Adrenal gland (tissue), 12 donors: Measurements from ENCODE around the gene EFCC1. TPM values are rescaled to one million over a fixed set of nuclear protein-coding genes. Genes with fewer than 3 reads are reported as not detected.
A peak's percentile ranks its signal among the peaks of the same experiment; 100 is the strongest.

ENCODE experiments used
- DNase-seq, 7 donors: peaks; one replicate each; pipeline ENCODE4 v3.0.0-alpha.2; 2019 to 2020
- H3K27ac ChIP-seq, 5 donors: fragments of 200-600 bp; sonication (generic) in 4 of 5; 1 replicate in 3 of 5; 2 replicates in 2 of 5; pipeline versions ENCODE4 v1.5.1 to v1.8.0; 2016 to 2020; ENCODE audit warnings: mild to moderate bottlenecking in 1 of 5
- H3K27me3 ChIP-seq: fragments of 200-600 bp; 2 replicates; pipeline ENCODE4 v1.8.0; 2021
- H3K36me3 ChIP-seq, 2 donors: fragments of 200-600 bp; replicated peaks in 1 of 2; 1 replicate in 1 of 2; 2 replicates in 1 of 2; pipeline versions ENCODE4 v1.5.1 to v1.8.0; 2018 to 2022
- H3K4me1 ChIP-seq, 2 donors: fragments of 200-600 bp; replicated peaks in 1 of 2; 1 replicate in 1 of 2; 2 replicates in 1 of 2; pipeline versions ENCODE4 v1.5.1 to v1.8.0; 2018 to 2021
- H3K4me3 ChIP-seq, 4 donors: fragments of 200-600 bp; sonication (generic) in 3 of 4; one replicate each; pipeline ENCODE4 v1.5.1; 2016 to 2018
- H3K9me3 ChIP-seq, 3 donors: fragments of 200-600 bp; sonication (generic) in 1 of 3; replicated peaks in 1 of 3; 1 replicate in 2 of 3; 2 replicates in 1 of 3; pipeline versions ENCODE4 v1.5.1 to v1.8.0; 2016 to 2021
- CTCF ChIP-seq, 6 experiments: fragments of 450-650 bp in 4 of 6; fragments of 200-600 bp in 2 of 6; sonication (generic) in 1 of 6; IDR thresholded peaks; 1 replicate in 5 of 6; 2 replicates in 1 of 6; pipeline versions ENCODE4 v1.5.1 to v1.8.0; 2016 to 2021; ENCODE audit warnings: antibody characterized with exemption in 6 of 6, mild to moderate bottlenecking in 2 of 6, moderate library complexity in 1 of 6
- POLR2A ChIP-seq, 2 donors: fragments of 450-650 bp; IDR thresholded peaks; one replicate each; pipeline ENCODE4 v1.6.1; 2017; ENCODE audit warnings: antibody characterized with exemption in 2 of 2, mild to moderate bottlenecking in 2 of 2, moderate library complexity in 1 of 2
- WGBS, 4 donors: extraction: QIAGEN DNeasy Blood & Tissue Kit in 2 of 4; methylation state at CpG; one replicate each; pipeline versions ENCODE4 v1.1.5 to v1.1.7; 2013 to 2017; 5-methylcytosine and 5-hydroxymethylcytosine counted together
- intact Hi-C, 2 donors: fragments of 100-400 bp; cut with DNase I; formaldehyde crosslinking; loops; one replicate each; pipeline versions ENCODE4 v1.14.1 to v1.15.0; 2022 to 2023
- polyA plus RNA-seq, 3 donors: library from polyadenylated mRNA; stranded (reverse); fragments of 200-250 nt in 2 of 3; fragments of 350-450 nt in 1 of 3; fragmentation: Illumina TruSeq in 1 of 3; extraction: RNeasy Lipid Tissue Mini Kit (QIAGEN cat#74804) in 1 of 3; gene quantifications; one replicate each; pipeline ENCODE4 v1.2.3, GENCODE V29; 2013 to 2014
- total RNA-seq, 9 donors: library from RNA; depleted of rRNA in 4 of 9; stranded (reverse); fragments of >200 nt in 4 of 9; fragments of 120-200 nt in 1 of 9; fragmentation: NEBNext Ultra II Directional in 1 of 9; extraction: Animal tissue kit (Norgen Biotek cat#: 25700) in 1 of 9; gene quantifications; one replicate each; pipeline versions ENCODE4 v1.1.0 to v1.2.4, GENCODE V29; 2013 to 2023
- donor health status: healthy with polysubstance abuse.
- donor health status: Bipolar disorder and iron deficiency.
- donor health status: DM: yes; HTN: yes; CAD: no.
- donor health status: DM: no; HTN: no; CAD: no.
- donor health status: DM: no; HTN: no; CAD: no.
- donor health status: DM: yes; HTN: yes; CAD: no.

Gene EFCC1
- total and polyA plus RNA-seq, 12 donors, result 0.46 to 6.0 (median 1.8) TPM

GRCh38 chr3:128967748-128968355, 33.3 kb upstream of the EFCC1 start:
- no peaks in the 10 kb centered on the region for H3K36me3 ChIP-seq
- no peak overlapping the region for H3K4me3 ChIP-seq
- no peak for TF ChIP-seq CTCF (IDR thresholded peaks at IDR 0.05)
- TF ChIP-seq POLR2A (IDR thresholded peaks at IDR 0.05), result no peak
- no peaks in the 10 kb centered on the region for H3K9me3 ChIP-seq
- peaks cover 0 to 3% of the 10 kb centered on the region in 2 donors for H3K4me1 ChIP-seq
- no peak overlapping the region for H3K27ac ChIP-seq
- peak in 3 of 7 donors; percentile 18 to 59 (median 43) for DNase-seq
- intact Hi-C loops, result no loop called here
- 45 to 59% (median 54%) methylated on average over 6 of the region's 6 CpGs for WGBS, 4 donors
- no peaks in the 10 kb centered on the region for H3K27me3 ChIP-seq

- Histone ChIP-seq H3K27ac (no peak overlapping the region), H3K9me3 (no peaks in the 10 kb centered on the region), H3K36me3 (no peaks in the 10 kb centered on the region), H3K27me3 (no peaks in the 10 kb centered on the region), H3K4me3 (no peak overlapping the region), H3K4me1 (peaks cover 0 to 3% of the 10 kb centered on the region in 2 donors)
- TF ChIP-seq CTCF (IDR thresholded peaks at IDR 0.05) (peak; percentile 79 to 89 (median 83)), POLR2A (IDR thresholded peaks at IDR 0.05) (no peak)
- intact Hi-C loops, result loop anchor here in 1 of 2 donors (10.0 kb wide), 2 partner anchors 175 to 275 kb away; partner anchors contain the start of gene COPG1
- WGBS, 4 donors, result 4 to 10% (median 8%) methylated on average over 12 of the region's 12 CpGs
- peak in 6 of 7 donors; percentile 31 to 59 (median 43) for DNase-seq
These were observed 30.9 kb upstream of the EFCC1 start for GRCh38 chr3:128969993-128970739.

GRCh38 chr3:128970740-128971047, 30.4 kb upstream of the EFCC1 start:
- intact Hi-C loops, result loop anchor here in 1 of 2 donors (10.0 kb wide), 2 partner anchors 174 to 274 kb away; partner anchors contain the start of gene COPG1
- Histone ChIP-seq H3K36me3 (no peaks in the 10 kb centered on the region), H3K27me3 (no peaks in the 10 kb centered on the region), H3K27ac (no peak overlapping the region), H3K4me1 (peaks cover 0 to 3% of the 10 kb centered on the region in 2 donors), H3K9me3 (no peaks in the 10 kb centered on the region), H3K4me3 (no peak overlapping the region)
- TF ChIP-seq CTCF (IDR thresholded peaks at IDR 0.05), result no peak
- no peak for DNase-seq
- 49 to 86% (median 61%) methylated on average over 1 of the region's 1 CpG for WGBS, 4 donors

GRCh38 chr3:128971421-128972100, 29.5 kb upstream of the EFCC1 start:
- WGBS, 4 donors, result 41 to 60% (median 56%) methylated on average over 6 of the region's 6 CpGs
- TF ChIP-seq POLR2A (IDR thresholded peaks at IDR 0.05) (no peak), CTCF (IDR thresholded peaks at IDR 0.05) (no peak)
- H3K27me3 ChIP-seq, result no peaks in the 10 kb centered on the region
- H3K36me3 ChIP-seq, result no peaks in the 10 kb centered on the region
- H3K9me3 ChIP-seq, result no peaks in the 10 kb centered on the region
- peak overlapping the region in 1 of 5 donors; percentile 42 for H3K27ac ChIP-seq
- intact Hi-C loops, result loop anchor here in 1 of 2 donors (10.0 kb wide), 2 partner anchors 173 to 273 kb away; partner anchors contain the start of gene COPG1
- H3K4me1 ChIP-seq, result peaks cover 0 to 3% of the 10 kb centered on the region in 2 donors
- no peak overlapping the region for H3K4me3 ChIP-seq
- peak in 6 of 7 donors; percentile 43 to 76 (median 65) for DNase-seq
